Osteocyte (in vitro differentiated cells): ENCODE results near the gene KDM7A. TPM values are rescaled to one million over a fixed set of nuclear protein-coding genes. Genes with fewer than 3 reads are reported as not detected.

ENCODE experiments used
- DNase-seq: peaks from one replicate; pipeline ENCODE4 v3.0.0; 2021; ENCODE audit warnings: mixed read lengths; ENCODE audit not compliant: unreplicated experiment; ENCODE audit errors: extremely low spot score
- H3K27ac Mint-ChIP-seq: one replicate; pipeline ENCODE4 v1.8.0; 2021; ENCODE audit warnings: mild to moderate bottlenecking, mixed read lengths; ENCODE audit not compliant: unreplicated experiment
- H3K27me3 Mint-ChIP-seq: one replicate; pipeline ENCODE4 v1.8.0; 2021; ENCODE audit warnings: mixed read lengths; ENCODE audit not compliant: unreplicated experiment
- H3K36me3 Mint-ChIP-seq: one replicate; pipeline ENCODE4 v1.8.0; 2021; ENCODE audit warnings: mixed read lengths; ENCODE audit not compliant: unreplicated experiment
- H3K4me1 Mint-ChIP-seq: one replicate; pipeline ENCODE4 v1.8.0; 2021; ENCODE audit warnings: mixed read lengths; ENCODE audit not compliant: unreplicated experiment
- H3K4me3 Mint-ChIP-seq: one replicate; pipeline ENCODE4 v1.8.0; 2021; ENCODE audit warnings: mild to moderate bottlenecking, moderate library complexity, mixed read lengths; ENCODE audit not compliant: unreplicated experiment
- H3K9me3 Mint-ChIP-seq: one replicate; pipeline ENCODE4 v1.8.0; 2021; ENCODE audit warnings: mixed read lengths; ENCODE audit not compliant: unreplicated experiment
- CTCF ChIP-seq: fragments of 200-600 bp; sonication (generic); IDR thresholded peaks from 2 replicates; pipeline ENCODE4 v1.5.0; 2021; ENCODE audit warnings: antibody characterized with exemption, mild to moderate bottlenecking, moderate library complexity
- total RNA-seq: library from RNA; stranded (reverse); gene quantifications from 2 replicates; pipeline ENCODE4 v1.2.1, GENCODE V29; 2021

The KDM7A gene
- total RNA-seq, 1 donor from 2014 or later, result 8.8 TPM

GRCh38 chr7:140137078-140137477 is 39.7 kb downstream of the KDM7A start:
- Mint-ChIP-seq H3K4me3 (no peak overlapping the region), H3K27ac (no peak overlapping the region), H3K36me3 (peaks cover 15% of the 10 kb centered on the region), H3K27me3 (no peaks in the 10 kb centered on the region), H3K4me1 (peaks cover 3% of the 10 kb centered on the region), H3K9me3 (no peaks in the 10 kb centered on the region)
- DNase-seq, result no peak
- TF ChIP-seq CTCF, result no peak

GRCh38 chr7:140136073-140136472 is 40.7 kb downstream of the KDM7A start:
- H3K4me1 Mint-ChIP-seq, result peaks cover 3% of the 10 kb centered on the region
- H3K27ac Mint-ChIP-seq, result no peak overlapping the region
- H3K9me3 Mint-ChIP-seq, result no peaks in the 10 kb centered on the region
- peaks cover 23% of the 10 kb centered on the region for H3K36me3 Mint-ChIP-seq
- H3K27me3 Mint-ChIP-seq, result no peaks in the 10 kb centered on the region
- no peak overlapping the region for H3K4me3 Mint-ChIP-seq
- TF ChIP-seq CTCF, result no peak
- no peak for DNase-seq

- peaks cover 3% of the 10 kb centered on the region for H3K4me1 Mint-ChIP-seq
- no peaks in the 10 kb centered on the region for H3K27me3 Mint-ChIP-seq
- TF ChIP-seq CTCF, result no peak
- no peaks in the 10 kb centered on the region for H3K9me3 Mint-ChIP-seq
- no peak for DNase-seq
- no peak overlapping the region for H3K27ac Mint-ChIP-seq
- H3K4me3 Mint-ChIP-seq, result no peak overlapping the region
- peaks cover 29% of the 10 kb centered on the region for H3K36me3 Mint-ChIP-seq
Measured at GRCh38 chr7:140134039-140134438, 42.7 kb downstream of the KDM7A start.

- no peak for DNase-seq
Measured at GRCh38 chr7:140127360-140128127, 49.2 kb downstream of the KDM7A start.

More at GRCh38 chr7:140127360-140128127, 49.2 kb downstream of the KDM7A start:
- TF ChIP-seq CTCF, result no peak
- Mint-ChIP-seq H3K36me3 (peaks cover 50% of the 10 kb centered on the region), H3K4me3 (no peak overlapping the region), H3K4me1 (no peaks in the 10 kb centered on the region), H3K9me3 (no peaks in the 10 kb centered on the region), H3K27ac (no peak overlapping the region), H3K27me3 (no peaks in the 10 kb centered on the region)
